AG09309 (cell line): Measurements from ENCODE around the gene TBXAS1.

Experiments
- DNase-seq: peaks from one replicate; pipeline ENCODE4 v3.0.0-alpha.2; 2010; ENCODE audit warnings: low read depth
- H3K4me3 ChIP-seq: 2 replicates; pipeline ENCODE4 v1.5.1; 2011; ENCODE audit warnings: mild to moderate bottlenecking, low read depth, low read length, moderate library complexity; ENCODE audit not compliant: control insufficient read depth
- TF ChIP-seq, protein P1 (sequence below): IDR thresholded peaks from 2 replicates; pipeline ENCODE4 v1.5.1; 2011; ENCODE audit warnings: mild to moderate bottlenecking, low read depth, low read length, inconsistent platforms; ENCODE audit not compliant: insufficient read depth, control insufficient read depth; ENCODE audit errors: missing control alignments

Gene TBXAS1

GRCh38 chr7:140031364-140031763 lies 202.3 kb downstream of the TBXAS1 start:
- DNase-seq: no peak
- no peak overlapping the region for H3K4me3 ChIP-seq
- TF ChIP-seq, protein P1, sequence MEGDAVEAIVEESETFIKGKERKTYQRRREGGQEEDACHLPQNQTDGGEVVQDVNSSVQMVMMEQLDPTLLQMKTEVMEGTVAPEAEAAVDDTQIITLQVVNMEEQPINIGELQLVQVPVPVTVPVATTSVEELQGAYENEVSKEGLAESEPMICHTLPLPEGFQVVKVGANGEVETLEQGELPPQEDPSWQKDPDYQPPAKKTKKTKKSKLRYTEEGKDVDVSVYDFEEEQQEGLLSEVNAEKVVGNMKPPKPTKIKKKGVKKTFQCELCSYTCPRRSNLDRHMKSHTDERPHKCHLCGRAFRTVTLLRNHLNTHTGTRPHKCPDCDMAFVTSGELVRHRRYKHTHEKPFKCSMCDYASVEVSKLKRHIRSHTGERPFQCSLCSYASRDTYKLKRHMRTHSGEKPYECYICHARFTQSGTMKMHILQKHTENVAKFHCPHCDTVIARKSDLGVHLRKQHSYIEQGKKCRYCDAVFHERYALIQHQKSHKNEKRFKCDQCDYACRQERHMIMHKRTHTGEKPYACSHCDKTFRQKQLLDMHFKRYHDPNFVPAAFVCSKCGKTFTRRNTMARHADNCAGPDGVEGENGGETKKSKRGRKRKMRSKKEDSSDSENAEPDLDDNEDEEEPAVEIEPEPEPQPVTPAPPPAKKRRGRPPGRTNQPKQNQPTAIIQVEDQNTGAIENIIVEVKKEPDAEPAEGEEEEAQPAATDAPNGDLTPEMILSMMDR: no peak

DNA sequence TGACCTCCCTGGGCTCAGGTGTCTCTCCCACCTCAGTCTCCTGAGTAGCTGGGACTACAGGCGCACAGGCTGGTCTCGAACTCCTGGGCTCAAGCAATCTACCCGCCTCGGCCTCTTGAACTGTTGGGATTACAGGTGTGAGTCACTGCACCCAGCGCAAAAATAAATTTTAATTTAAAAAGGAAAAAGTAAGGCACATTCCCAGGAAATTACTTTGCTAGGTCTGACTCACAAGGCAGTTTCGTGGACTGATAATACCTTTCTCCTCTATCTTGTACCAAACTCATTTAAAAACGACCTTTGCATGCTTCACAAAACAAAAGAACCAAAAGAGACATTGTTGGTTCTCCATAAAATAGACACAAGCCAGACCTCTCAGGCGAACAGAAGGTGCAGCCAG lies 204.0 kb downstream of the TBXAS1 start:
- TF ChIP-seq, protein P1: no peak
- no peak for DNase-seq
- no peak overlapping the region for H3K4me3 ChIP-seq

- no peak for DNase-seq
- H3K4me3 ChIP-seq: no peak overlapping the region
- TF ChIP-seq, protein P1: no peak
Measured at GRCh38 chr7:140033779-140034363, 204.8 kb downstream of the TBXAS1 start.

DNA sequence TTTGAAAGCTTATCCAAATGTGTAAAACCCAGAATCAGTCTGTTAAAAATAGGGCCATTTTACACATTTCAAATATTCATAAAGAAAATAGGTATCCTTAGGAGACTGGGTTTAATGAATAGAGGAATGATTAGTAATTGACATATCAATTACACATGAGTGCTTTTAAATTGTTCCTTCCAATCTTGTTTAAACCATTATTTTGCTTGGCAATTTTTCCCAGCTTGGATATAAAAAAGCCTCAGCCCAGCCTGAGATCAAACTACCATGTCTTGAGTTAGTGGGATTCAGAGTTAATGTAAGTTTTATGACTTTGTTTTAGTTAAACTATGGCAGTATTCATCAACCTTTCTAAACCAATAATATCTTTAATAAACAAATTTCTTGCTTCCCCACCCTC lies 205.4 kb downstream of the TBXAS1 start:
- DNase-seq: no peak
- TF ChIP-seq, protein P1: no peak
- H3K4me3 ChIP-seq: no peak overlapping the region

DNA sequence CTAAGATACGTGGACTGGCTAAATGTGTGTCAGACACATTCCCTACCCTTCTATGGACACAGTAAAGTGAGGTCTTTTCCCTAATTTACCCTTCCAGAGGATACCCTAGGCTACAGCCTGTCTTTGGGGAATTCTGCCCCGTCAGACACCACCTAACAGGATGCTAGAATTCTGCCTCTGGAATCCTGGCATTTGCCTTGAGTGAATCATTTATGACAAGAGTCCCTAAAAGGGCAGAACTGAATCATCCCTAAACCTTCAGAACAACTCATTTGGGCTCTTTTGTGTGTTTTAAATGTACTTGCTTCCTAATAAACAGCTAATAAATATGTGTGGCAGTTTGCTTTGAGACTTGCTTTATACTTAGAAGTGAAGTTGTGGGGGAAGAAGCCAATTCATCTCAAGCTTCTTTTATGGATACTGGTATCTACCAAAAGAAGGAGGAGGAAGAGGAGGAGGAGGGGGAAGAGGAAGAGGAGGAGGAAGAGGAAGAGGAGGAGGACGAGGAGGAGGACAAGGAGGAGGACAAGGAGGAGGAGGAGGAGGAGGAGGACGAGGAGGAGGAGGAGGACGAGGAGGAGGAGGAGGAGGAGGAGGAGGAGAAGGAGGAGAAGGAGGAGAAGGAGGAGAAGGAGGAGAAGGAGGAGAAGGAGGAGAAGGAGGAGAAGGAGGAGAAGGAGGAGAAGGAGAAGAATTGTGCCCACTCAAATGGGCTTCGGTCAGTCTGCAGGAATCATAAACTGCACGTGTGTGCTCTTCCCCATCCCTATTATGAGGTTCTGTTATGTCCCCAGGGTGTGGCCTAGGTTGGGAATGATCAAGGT lies 206.5 kb downstream of the TBXAS1 start:
- peak; percentile 24 for DNase-seq
- H3K4me3 ChIP-seq: no peak overlapping the region
- TF ChIP-seq, protein P1: no peak

GRCh38 chr7:140036224-140036962 lies 207.3 kb downstream of the TBXAS1 start:
- TF ChIP-seq, protein P1: no peak
- no peak for DNase-seq
- no peak overlapping the region for H3K4me3 ChIP-seq
